Caco-2 (cell line): ENCODE data around the gene CPEB1. TPM values are rescaled to one million over a fixed set of nuclear protein-coding genes. Genes with fewer than 3 reads are reported as not detected.

Experiments
- BruUV-seq: library from RNA; stranded (reverse); fragments of 400-500 nt; replicated peaks from 2 replicates; lab custom pipeline; 2021; lab: Mats Ljungman, UMichigan
- CTCF ChIA-PET: fragments of 300-600 bp; sonication (Branson Sonifier 250); formaldehyde crosslinking; loops from one replicate; lab custom pipeline; 2022; ENCODE audit warnings: antibody characterized with exemption; lab: Charles Lee
- POLR2A ChIA-PET: fragments of 300-600 bp; sonication (Branson Sonifier 250); formaldehyde crosslinking; loops from one replicate; lab custom pipeline; 2022; ENCODE audit warnings: antibody characterized with exemption; lab: Charles Lee
- DNase-seq, 2 experiments: peaks; one replicate each; pipeline versions ENCODE4 v3.0.0 to v3.0.0-alpha.2; 2020 to 2022
- H3K27me3 ChIP-seq: replicated peaks from 2 replicates; pipeline ENCODE4 v1.6.0; 2011; ENCODE audit warnings: low read length; ENCODE audit not compliant: control insufficient read depth, insufficient read depth
- H3K36me3 ChIP-seq: 2 replicates; pipeline ENCODE4 v1.5.1; 2011; ENCODE audit warnings: low read length; ENCODE audit not compliant: control insufficient read depth, insufficient read depth
- H3K4me1 ChIP-seq: fragments of 250-450 bp; sonication (Bioruptor Pico); 2 replicates; pipeline ENCODE4 v1.5.1; 2020; ENCODE audit warnings: mild to moderate bottlenecking
- H3K4me3 ChIP-seq: 2 replicates; pipeline ENCODE4 v1.5.1; 2011; ENCODE audit warnings: low read depth, mild to moderate bottlenecking, control low read depth, low read length
- H3K9me3 ChIP-seq: fragments of 250-450 bp; sonication (Bioruptor Pico); 2 replicates; pipeline ENCODE4 v1.5.1; 2020; ENCODE audit warnings: mild to moderate bottlenecking, moderate library complexity
- H3K27ac Mint-ChIP-seq: one replicate; pipeline ENCODE4 v1.8.0; 2022; ENCODE audit warnings: mixed read lengths; ENCODE audit not compliant: unreplicated experiment
- H3K27me3 Mint-ChIP-seq: one replicate; pipeline ENCODE4 v1.8.0; 2022; ENCODE audit warnings: mixed read lengths; ENCODE audit not compliant: insufficient read depth, unreplicated experiment
- H3K36me3 Mint-ChIP-seq: one replicate; pipeline ENCODE4 v1.8.0; 2022; ENCODE audit warnings: mild to moderate bottlenecking, mixed read lengths; ENCODE audit not compliant: insufficient read depth, unreplicated experiment
- H3K4me1 Mint-ChIP-seq: one replicate; pipeline ENCODE4 v1.8.0; 2022; ENCODE audit warnings: low read depth, mixed read lengths; ENCODE audit not compliant: unreplicated experiment
- H3K4me3 Mint-ChIP-seq: one replicate; pipeline ENCODE4 v1.8.0; 2022; ENCODE audit warnings: mild to moderate bottlenecking, moderate library complexity, mixed read lengths; ENCODE audit not compliant: unreplicated experiment
- H3K9me3 Mint-ChIP-seq: one replicate; pipeline ENCODE4 v1.8.0; 2022; ENCODE audit warnings: mixed read lengths; ENCODE audit not compliant: unreplicated experiment
- CTCF ChIP-seq, 2 experiments: fragments of 200-600 bp in 1 of 2; IDR thresholded peaks; 1 replicate in 1 of 2; 2 replicates in 1 of 2; pipeline versions ENCODE4 v1.5.1 to v1.8.0; 2011 to 2022; ENCODE audit warnings: antibody characterized with exemption in 1 of 2, control low read depth in 1 of 2, inconsistent platforms in 1 of 2, low read depth in 1 of 2, low read length in 1 of 2, mild to moderate bottlenecking in 1 of 2, moderate library complexity in 1 of 2; ENCODE audit not compliant: insufficient read depth in 1 of 2, severe bottlenecking in 1 of 2, unreplicated experiment in 1 of 2
- intact Hi-C: fragments of 100-400 bp; cut with micrococcal nuclease; formaldehyde crosslinking; loops from one replicate; pipeline ENCODE4 v1.10.0; 2022; ENCODE audit not compliant: unreplicated experiment
- total RNA-seq: library from RNA; stranded (reverse); gene quantifications from 2 replicates; pipeline ENCODE4 v1.2.3, GENCODE V29; 2022

The CPEB1 gene
- total RNA-seq, 1 experiment from 2014 or later = 0.82 TPM

GRCh38 chr15:82653483-82654168, 6.5 kb upstream of the CPEB1 start:
- Mint-ChIP-seq H3K4me3 (no peak overlapping the region), H3K36me3 (no peaks in the 10 kb centered on the region), H3K27me3 (peaks cover 12% of the 10 kb centered on the region), H3K4me1 (no peaks in the 10 kb centered on the region), H3K27ac (no peak overlapping the region), H3K9me3 (no peaks in the 10 kb centered on the region)
- CTCF ChIA-PET = no interaction called here
- H3K36me3 ChIP-seq = no peaks in the 10 kb centered on the region
- H3K4me1 ChIP-seq = no peaks in the 10 kb centered on the region
- no peak for DNase-seq
- no peaks in the 10 kb centered on the region for H3K9me3 ChIP-seq
- no peaks in the 10 kb centered on the region; the same call in 1 of the 2 replicates for H3K27me3 ChIP-seq
- TF ChIP-seq CTCF (IDR thresholded peaks at IDR 0.05; ENCODE audit: insufficient read depth in 1 of 2, low read depth in 1 of 2, low read length in 1 of 2, severe bottlenecking in 1 of 2, unreplicated experiment in 1 of 2) = no peak
- intact Hi-C loops = no loop called here
- BruUV-seq = no TSS peak
- H3K4me3 ChIP-seq = no peak overlapping the region
- POLR2A ChIA-PET = no interaction called here

GRCh38 chr15:82651708-82652107, 4.5 kb upstream of the CPEB1 start:
- Histone ChIP-seq H3K36me3 (no peaks in the 10 kb centered on the region), H3K9me3 (no peaks in the 10 kb centered on the region), H3K27me3 (no peaks in the 10 kb centered on the region; the same call in 1 of the 2 replicates), H3K4me1 (no peaks in the 10 kb centered on the region), H3K4me3 (no peak overlapping the region)
- POLR2A ChIA-PET = no interaction called here
- no peak for DNase-seq
- H3K36me3 Mint-ChIP-seq = no peaks in the 10 kb centered on the region
- no peak for TF ChIP-seq CTCF (IDR thresholded peaks at IDR 0.05; ENCODE audit: insufficient read depth in 1 of 2, low read depth in 1 of 2, low read length in 1 of 2, severe bottlenecking in 1 of 2, unreplicated experiment in 1 of 2)
- H3K27me3 Mint-ChIP-seq = peaks cover 13% of the 10 kb centered on the region
- intact Hi-C loops = no loop called here
- CTCF ChIA-PET = no interaction called here
- no peak overlapping the region for H3K27ac Mint-ChIP-seq
- no peaks in the 10 kb centered on the region for H3K9me3 Mint-ChIP-seq
- no peak overlapping the region for H3K4me3 Mint-ChIP-seq
- no peaks in the 10 kb centered on the region for H3K4me1 Mint-ChIP-seq
- BruUV-seq = no TSS peak

GRCh38 chr15:82650046-82650670, 3.0 kb upstream of the CPEB1 start:
- intact Hi-C loops = no loop called here
- H3K9me3 ChIP-seq = no peaks in the 10 kb centered on the region
- H3K4me3 Mint-ChIP-seq = no peak overlapping the region
- no peaks in the 10 kb centered on the region for H3K36me3 ChIP-seq
- ChIA-PET POLR2A (no interaction called here), CTCF (no interaction called here)
- H3K27me3 ChIP-seq = no peaks in the 10 kb centered on the region
- no peaks in the 10 kb centered on the region for H3K4me1 ChIP-seq
- H3K4me3 ChIP-seq = no peak overlapping the region
- no peaks in the 10 kb centered on the region for H3K4me1 Mint-ChIP-seq
- no peak for TF ChIP-seq CTCF (IDR thresholded peaks at IDR 0.05; ENCODE audit: insufficient read depth in 1 of 2, low read depth in 1 of 2, low read length in 1 of 2, severe bottlenecking in 1 of 2, unreplicated experiment in 1 of 2)
- H3K27ac Mint-ChIP-seq = no peak overlapping the region
- no peaks in the 10 kb centered on the region for H3K36me3 Mint-ChIP-seq
- no TSS peak for BruUV-seq
- no peaks in the 10 kb centered on the region for H3K9me3 Mint-ChIP-seq
- DNase-seq = no peak
- peaks cover 13% of the 10 kb centered on the region for H3K27me3 Mint-ChIP-seq
